Cardiac fibroblast (primary cell): ENCODE data around the gene KCTD7.
"Not testable (repeated sequence)": the region's sequence is repeated elsewhere in the genome, so short reads cannot be mapped to it uniquely, and the experiment has no call there.

Experiments
- DNase-seq, 2 donors: peaks; one replicate each; pipeline versions ENCODE4 v3.0.0 to v3.0.0-alpha.2; 2010; ENCODE audit warnings: low read depth in 2 of 2
- H3K4me3 ChIP-seq, 2 donors: replicated peaks in 1 of 2; 1 replicate in 1 of 2; 2 replicates in 1 of 2; pipeline ENCODE4 v1.5.1; 2011; ENCODE audit warnings: low read depth in 2 of 2, low read length in 2 of 2, mild to moderate bottlenecking in 2 of 2, moderate library complexity in 1 of 2
- TF ChIP-seq, protein P1 (sequence below): IDR thresholded peaks from one replicate; pipeline ENCODE4 v1.5.1; 2011; ENCODE audit warnings: low read depth, mild to moderate bottlenecking, low read length, inconsistent platforms

The KCTD7 gene

DNA sequence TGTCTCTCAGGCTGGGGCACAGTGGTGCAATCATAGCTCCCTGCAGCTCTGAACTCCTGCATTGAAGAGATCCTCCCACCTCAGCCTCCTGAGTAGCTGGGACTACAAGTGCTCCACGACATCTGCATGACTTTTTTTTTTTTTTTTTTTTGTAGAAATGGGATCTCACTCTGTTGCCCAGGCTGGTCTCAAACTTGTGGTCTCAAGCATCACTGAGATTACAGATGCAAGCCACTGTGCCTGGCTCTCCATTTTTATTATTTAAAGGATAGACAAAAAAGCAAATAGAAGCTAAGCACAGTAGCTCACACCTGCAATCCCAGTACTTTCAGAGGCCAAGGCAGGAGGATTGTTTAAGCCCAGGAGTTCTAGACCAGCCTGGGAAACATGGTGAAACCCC lies 13.0 kb upstream of the KCTD7 start:
- no peak for DNase-seq

DNA sequence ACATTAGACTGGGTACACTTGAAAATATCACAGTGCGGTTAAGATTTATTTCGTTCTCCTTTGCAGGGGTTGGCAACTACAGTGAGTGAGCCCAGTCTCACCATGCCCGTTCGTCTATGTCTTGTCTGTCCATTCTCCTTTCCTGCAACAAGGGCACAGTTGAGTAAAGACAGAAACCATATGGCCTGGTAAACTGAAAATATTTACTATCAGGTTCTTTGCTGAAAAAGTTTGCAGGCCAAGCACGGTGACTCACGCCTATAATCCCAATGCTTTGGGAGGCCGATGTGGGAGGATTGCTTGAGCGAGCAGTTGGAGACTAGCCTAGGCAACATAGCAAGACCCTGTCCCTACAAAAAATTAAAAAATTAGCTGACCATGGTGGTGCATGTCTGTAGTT lies 11.4 kb upstream of the KCTD7 start:
- TF ChIP-seq, protein P1, sequence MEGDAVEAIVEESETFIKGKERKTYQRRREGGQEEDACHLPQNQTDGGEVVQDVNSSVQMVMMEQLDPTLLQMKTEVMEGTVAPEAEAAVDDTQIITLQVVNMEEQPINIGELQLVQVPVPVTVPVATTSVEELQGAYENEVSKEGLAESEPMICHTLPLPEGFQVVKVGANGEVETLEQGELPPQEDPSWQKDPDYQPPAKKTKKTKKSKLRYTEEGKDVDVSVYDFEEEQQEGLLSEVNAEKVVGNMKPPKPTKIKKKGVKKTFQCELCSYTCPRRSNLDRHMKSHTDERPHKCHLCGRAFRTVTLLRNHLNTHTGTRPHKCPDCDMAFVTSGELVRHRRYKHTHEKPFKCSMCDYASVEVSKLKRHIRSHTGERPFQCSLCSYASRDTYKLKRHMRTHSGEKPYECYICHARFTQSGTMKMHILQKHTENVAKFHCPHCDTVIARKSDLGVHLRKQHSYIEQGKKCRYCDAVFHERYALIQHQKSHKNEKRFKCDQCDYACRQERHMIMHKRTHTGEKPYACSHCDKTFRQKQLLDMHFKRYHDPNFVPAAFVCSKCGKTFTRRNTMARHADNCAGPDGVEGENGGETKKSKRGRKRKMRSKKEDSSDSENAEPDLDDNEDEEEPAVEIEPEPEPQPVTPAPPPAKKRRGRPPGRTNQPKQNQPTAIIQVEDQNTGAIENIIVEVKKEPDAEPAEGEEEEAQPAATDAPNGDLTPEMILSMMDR, result no peak
- no peak overlapping the region for H3K4me3 ChIP-seq
- peak; percentile 7 to 56 for DNase-seq

More for the DNA sequence above, 13.0 kb upstream of the KCTD7 start:
- no peak overlapping the region for H3K4me3 ChIP-seq
- TF ChIP-seq, protein P1, result no peak

DNA sequence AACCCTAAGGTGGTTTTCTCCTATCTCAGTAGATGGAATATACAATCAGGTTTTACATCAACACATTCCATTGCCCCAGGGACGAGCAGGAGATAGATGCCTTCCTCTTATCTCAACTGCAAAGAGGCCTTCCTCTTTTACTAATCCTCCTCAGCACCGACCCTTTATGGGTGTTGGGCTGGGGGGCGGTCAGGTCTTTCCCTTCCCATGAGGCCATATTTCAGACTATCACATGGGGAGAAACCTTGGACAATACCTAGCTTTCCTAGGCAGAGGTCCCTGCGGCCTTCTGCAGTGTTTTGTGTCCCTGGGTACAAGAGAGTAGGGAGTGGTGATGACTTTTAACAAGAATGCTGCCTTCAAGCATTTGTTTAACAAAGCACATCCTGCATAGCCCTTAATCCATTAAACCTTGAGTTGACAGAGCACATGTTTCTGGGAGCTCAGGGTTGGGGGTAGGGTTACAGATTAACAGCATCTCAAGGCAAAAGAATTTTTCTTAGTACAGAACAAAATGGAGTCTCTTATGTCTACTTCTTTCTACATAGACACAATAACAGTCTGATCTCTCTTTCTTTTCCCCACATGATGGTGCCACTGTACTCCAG lies 9.2 kb upstream of the KCTD7 start:
- not testable (repeated sequence) for DNase-seq, H3K4me3 ChIP-seq

DNA sequence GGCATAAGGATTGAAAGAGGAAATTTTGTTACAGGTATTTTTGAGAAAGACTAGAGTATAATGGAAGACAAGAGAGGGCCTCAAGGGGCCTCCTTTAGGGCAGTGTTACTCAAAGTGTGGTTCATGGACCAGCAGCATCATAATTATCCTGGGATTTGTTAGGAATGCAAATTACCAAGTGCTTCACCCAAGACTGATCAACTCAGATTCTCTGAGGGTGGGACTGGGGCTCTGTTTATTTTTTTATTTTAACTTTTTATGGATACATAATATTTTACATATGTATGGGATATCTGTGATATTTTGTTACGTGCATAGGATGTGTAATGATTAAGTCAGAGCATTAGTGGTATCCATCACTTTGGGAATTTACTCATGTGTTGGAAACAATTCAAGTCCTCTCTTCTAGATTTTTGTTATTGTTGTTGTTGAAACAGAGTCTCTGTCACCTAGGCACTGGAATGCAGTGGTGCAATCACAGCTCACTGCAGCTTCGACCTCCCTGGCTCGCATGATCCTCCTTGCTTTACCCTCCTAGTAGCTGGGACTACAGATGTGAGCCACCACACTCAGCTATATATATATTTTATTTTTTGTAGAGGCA lies 2.2 kb upstream of the KCTD7 start:
- no peak overlapping the region for H3K4me3 ChIP-seq
- TF ChIP-seq, protein P1, result no peak
- DNase-seq, result peak; percentile 60 to 93

DNA sequence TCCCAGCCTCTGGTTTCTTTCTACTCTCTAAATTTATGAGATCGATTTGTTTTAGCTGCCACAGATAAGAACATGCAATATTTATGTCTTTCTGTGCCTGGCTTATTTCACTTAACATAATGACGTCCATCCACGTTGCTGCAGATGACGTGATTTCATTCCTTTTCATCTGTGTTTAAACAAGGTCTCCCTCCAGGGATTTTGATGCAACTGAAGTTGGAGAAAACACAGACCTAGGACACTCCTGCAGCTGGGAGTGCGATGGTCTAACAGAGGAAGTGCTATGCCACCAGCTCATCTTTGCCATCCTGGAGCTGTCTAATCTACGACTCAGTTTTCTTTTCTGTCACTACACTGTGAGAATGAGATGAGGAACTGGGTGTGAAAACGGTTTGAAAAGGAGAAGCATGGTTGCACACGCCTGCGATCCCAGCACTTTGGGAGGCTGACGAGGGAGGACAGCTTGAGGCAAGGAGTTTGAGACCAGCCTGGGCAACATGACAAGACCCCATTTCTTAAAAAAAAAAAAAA lies 1.5 kb upstream of the KCTD7 start:
- peak; percentile 63 to 80 for DNase-seq
- no peak overlapping the region for H3K4me3 ChIP-seq
- TF ChIP-seq, protein P1, result no peak

DNA sequence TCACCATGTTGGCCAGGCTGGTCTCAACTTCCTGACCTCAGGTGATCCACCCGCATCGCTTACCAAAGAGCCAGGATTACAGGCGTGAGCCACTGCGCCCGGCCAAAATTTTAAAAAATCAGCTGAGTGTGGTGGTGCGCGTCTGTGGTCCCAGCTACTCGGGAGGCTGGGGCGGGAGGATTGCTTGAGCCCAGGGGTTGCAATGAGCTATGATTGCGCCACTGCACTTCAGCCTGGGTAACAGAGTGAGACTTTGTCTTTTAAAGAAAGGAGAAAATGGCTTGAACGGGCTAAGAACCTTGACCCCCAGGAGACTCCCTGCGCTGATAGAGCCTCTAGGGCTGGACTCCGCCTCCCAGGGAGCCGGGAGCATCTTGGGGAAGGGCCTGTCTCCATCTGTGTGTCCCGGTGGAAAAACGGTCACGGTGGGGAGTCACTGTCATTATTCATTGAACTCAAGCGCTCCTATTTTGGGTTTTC lies 760 bp upstream of the KCTD7 start:
- H3K4me3 ChIP-seq, result peak overlapping the region; percentile 66 to 77
- TF ChIP-seq, protein P1, result no peak
- DNase-seq, result no peak

DNA sequence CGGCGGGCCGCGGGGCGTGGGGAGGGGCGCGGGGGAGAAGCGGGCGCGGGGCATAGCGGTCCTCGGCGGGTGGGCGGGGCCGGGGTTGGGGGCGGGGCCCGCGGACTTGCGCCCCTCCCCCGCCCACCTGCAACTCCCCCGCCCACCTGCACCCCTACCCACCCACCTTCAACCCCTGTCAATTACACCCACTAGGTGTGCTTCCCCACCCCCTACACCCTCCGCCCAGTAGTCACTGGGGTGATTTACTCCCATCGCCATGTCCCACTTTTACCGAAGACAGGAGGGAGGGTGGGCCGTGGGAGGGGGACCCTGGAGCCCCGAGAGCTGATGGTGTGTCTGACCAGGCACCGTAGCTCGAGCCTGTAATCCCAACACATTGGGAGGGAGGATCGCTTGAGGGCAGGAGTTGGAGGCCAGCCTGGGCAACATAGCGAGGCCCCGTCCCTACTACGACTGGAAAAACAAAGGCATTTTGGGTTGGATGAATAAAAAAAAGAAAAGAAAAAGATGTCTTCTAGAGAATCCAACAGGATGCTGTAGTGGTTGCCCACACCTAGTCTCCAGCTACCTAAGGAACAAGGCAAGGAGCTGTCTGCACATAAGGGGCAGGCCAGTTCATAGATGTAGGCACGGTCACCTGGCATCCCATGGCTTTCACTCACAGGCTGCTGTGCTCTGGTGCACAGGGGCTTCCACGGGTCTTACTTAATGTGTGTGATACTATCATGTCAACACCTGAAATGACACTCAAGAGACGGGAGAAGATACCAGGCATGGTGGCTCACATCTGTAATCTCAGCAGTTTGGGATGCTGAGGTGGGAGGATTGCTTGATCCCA lies 761 bp downstream of the KCTD7 start:
- TF ChIP-seq, protein P1, result no peak
- DNase-seq, result no peak
- H3K4me3 ChIP-seq, result peak overlapping the region; percentile 59 to 68
